ENCODE results near the gene CYTH1. TPM values are rescaled to one million over a fixed set of nuclear protein-coding genes. Genes with fewer than 3 reads are reported as not detected.

Gene CYTH1
- total RNA-seq, 1 experiment from 2014 or later = 46.7 TPM

DNA sequence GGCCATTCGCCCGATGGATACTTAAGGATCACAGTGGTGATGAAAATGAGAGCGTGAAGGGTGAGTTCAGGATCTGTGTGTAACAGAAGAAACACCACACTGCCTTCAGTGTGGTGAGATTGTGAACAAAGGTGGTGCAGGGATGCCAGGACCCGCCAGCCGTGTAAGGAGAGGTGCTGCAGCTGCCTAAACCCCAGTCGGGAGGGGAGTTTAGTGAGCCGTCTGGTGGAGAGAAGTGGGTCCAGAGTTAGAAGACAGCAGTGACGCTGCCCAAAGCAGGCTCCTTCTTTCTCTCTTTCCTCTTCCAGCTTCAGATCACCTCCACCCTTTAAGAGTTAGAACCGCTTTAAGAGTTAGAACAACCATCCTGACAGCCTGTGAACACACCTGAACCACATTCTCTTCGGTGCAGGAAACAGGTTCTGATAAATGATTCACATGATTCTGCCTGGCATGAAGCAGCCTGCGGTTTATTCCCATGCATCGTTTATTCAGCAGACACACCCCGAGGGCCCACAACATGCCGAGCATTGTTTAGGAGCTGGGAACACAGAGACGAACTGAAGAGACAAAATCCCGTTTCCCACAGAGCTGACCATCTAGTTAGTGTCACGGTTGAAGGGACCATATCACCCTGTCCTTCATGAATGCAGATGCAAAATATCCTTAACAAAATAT, 120.8 kb downstream of the CYTH1 start:
- ATAC-seq = peak; percentile 52

DNA sequence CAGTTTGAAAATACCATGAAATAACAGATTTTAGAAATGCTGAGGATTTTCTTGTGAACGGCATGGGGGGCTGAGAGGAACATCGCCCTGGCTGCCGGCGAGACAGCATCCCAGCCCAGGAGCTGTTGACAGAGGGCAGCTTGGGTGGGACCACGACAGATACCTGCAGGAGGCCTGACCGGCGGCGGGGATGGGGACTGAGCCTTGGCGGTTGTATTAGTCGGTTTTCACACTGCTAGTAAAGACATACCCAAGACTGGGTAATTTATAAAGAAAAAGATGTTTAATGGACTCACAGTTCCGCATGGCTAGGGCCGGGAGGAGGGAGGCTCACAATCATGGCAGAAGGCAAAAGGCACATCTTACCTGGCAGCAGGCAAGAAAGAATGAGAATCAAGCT, 122.5 kb downstream of the CYTH1 start:
- ATAC-seq (no peak), DNase-seq (ENCODE audit: low read depth, low spot score) (no peak)
- H3K4me3 ChIP-seq (ENCODE audit: low read depth in 2 of 2, low read length in 2 of 2) = no peak overlapping the region
- no TSS peak for BruUV-seq (replicated peaks)
- no peaks in the 10 kb centered on the region for H3K9me3 ChIP-seq (ENCODE audit: control insufficient read depth, insufficient read depth, low read depth, low read length)
- CTCF ChIA-PET = interaction anchor here (0.6 kb wide), 1 partner anchor 170 kb away, joined by 3 read pairs; no protein-coding TSS in a partner anchor
- H3K27ac ChIP-seq (ENCODE audit: low read length) = no peak overlapping the region
- TF ChIP-seq, protein P1, sequence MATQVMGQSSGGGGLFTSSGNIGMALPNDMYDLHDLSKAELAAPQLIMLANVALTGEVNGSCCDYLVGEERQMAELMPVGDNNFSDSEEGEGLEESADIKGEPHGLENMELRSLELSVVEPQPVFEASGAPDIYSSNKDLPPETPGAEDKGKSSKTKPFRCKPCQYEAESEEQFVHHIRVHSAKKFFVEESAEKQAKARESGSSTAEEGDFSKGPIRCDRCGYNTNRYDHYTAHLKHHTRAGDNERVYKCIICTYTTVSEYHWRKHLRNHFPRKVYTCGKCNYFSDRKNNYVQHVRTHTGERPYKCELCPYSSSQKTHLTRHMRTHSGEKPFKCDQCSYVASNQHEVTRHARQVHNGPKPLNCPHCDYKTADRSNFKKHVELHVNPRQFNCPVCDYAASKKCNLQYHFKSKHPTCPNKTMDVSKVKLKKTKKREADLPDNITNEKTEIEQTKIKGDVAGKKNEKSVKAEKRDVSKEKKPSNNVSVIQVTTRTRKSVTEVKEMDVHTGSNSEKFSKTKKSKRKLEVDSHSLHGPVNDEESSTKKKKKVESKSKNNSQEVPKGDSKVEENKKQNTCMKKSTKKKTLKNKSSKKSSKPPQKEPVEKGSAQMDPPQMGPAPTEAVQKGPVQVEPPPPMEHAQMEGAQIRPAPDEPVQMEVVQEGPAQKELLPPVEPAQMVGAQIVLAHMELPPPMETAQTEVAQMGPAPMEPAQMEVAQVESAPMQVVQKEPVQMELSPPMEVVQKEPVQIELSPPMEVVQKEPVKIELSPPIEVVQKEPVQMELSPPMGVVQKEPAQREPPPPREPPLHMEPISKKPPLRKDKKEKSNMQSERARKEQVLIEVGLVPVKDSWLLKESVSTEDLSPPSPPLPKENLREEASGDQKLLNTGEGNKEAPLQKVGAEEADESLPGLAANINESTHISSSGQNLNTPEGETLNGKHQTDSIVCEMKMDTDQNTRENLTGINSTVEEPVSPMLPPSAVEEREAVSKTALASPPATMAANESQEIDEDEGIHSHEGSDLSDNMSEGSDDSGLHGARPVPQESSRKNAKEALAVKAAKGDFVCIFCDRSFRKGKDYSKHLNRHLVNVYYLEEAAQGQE (IDR thresholded peaks at IDR 0.05; ENCODE audit: insufficient read depth in 1 of 2, low read depth in 2 of 2, low read length in 1 of 2) = no peak
- TF ChIP-seq POLR2AphosphoS5 (IDR thresholded peaks at IDR 0.05; ENCODE audit: low read depth, low read length) (no peak), TCF7L2 (IDR thresholded peaks at IDR 0.05; ENCODE audit: low read depth, low read length) (no peak), SIN3A (IDR thresholded peaks at IDR 0.05; ENCODE audit: borderline replicate concordance, insufficient read depth, low read depth, low read length) (no peak)
- TF ChIP-seq, protein P2, sequence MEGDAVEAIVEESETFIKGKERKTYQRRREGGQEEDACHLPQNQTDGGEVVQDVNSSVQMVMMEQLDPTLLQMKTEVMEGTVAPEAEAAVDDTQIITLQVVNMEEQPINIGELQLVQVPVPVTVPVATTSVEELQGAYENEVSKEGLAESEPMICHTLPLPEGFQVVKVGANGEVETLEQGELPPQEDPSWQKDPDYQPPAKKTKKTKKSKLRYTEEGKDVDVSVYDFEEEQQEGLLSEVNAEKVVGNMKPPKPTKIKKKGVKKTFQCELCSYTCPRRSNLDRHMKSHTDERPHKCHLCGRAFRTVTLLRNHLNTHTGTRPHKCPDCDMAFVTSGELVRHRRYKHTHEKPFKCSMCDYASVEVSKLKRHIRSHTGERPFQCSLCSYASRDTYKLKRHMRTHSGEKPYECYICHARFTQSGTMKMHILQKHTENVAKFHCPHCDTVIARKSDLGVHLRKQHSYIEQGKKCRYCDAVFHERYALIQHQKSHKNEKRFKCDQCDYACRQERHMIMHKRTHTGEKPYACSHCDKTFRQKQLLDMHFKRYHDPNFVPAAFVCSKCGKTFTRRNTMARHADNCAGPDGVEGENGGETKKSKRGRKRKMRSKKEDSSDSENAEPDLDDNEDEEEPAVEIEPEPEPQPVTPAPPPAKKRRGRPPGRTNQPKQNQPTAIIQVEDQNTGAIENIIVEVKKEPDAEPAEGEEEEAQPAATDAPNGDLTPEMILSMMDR (IDR thresholded peaks at IDR 0.05) = no peak
- POLR2A ChIA-PET = no interaction called here
- H3K27me3 ChIP-seq (ENCODE audit: control insufficient read depth, insufficient read depth, low read length) = no peaks in the 10 kb centered on the region
- no peaks in the 10 kb centered on the region for H3K36me3 ChIP-seq (ENCODE audit: control insufficient read depth, insufficient read depth, low read length)
- intact Hi-C loops (cut with micrococcal nuclease; ENCODE audit: unreplicated experiment) = no loop called here
- in situ Hi-C loops (cut with HindIII; ENCODE audit: low pct_unique_long_range_greater_than_20kb, low sequenced_read_pairs) = no loop called here
- 0 out of 2 replicates have a peak, but pooled peaks cover 4% of the 10 kb centered on the region for H3K4me1 ChIP-seq (ENCODE audit: control insufficient read depth, insufficient read depth, low read length)

More for the DNA sequence above, 120.8 kb downstream of the CYTH1 start:
- ChIA-PET CTCF (no interaction called here), POLR2A (no interaction called here)
- DNase-seq (ENCODE audit: low read depth, low spot score) = no peak
- H3K4me3 ChIP-seq (ENCODE audit: low read depth in 2 of 2, low read length in 2 of 2) = no peak overlapping the region
- in situ Hi-C loops (cut with HindIII; ENCODE audit: low pct_unique_long_range_greater_than_20kb, low sequenced_read_pairs) = no loop called here
- H3K9me3 ChIP-seq (ENCODE audit: control insufficient read depth, insufficient read depth, low read depth, low read length) = no peaks in the 10 kb centered on the region
- H3K27me3 ChIP-seq (ENCODE audit: control insufficient read depth, insufficient read depth, low read length) = no peaks in the 10 kb centered on the region
- no peaks in the 10 kb centered on the region for H3K36me3 ChIP-seq (ENCODE audit: control insufficient read depth, insufficient read depth, low read length)
- intact Hi-C loops (cut with micrococcal nuclease; ENCODE audit: unreplicated experiment) = no loop called here
- BruUV-seq (replicated peaks) = no TSS peak
- 0 out of 2 replicates have a peak, but pooled peaks cover 4% of the 10 kb centered on the region for H3K4me1 ChIP-seq (ENCODE audit: control insufficient read depth, insufficient read depth, low read length)
- H3K27ac ChIP-seq (ENCODE audit: low read length) = peak overlapping the region; percentile 29; the same call in 1 of the 2 replicates
- TF ChIP-seq SIN3A (IDR thresholded peaks at IDR 0.05; ENCODE audit: borderline replicate concordance, insufficient read depth, low read depth, low read length) (no peak), TCF7L2 (IDR thresholded peaks at IDR 0.05; ENCODE audit: low read depth, low read length) (no peak), POLR2AphosphoS5 (IDR thresholded peaks at IDR 0.05; ENCODE audit: low read depth, low read length) (no peak)
- TF ChIP-seq, protein P2 (IDR thresholded peaks at IDR 0.05) = no peak
- TF ChIP-seq, protein P1 (IDR thresholded peaks at IDR 0.05; ENCODE audit: insufficient read depth in 1 of 2, low read depth in 2 of 2, low read length in 1 of 2) = no peak
